ENCODE measurements around the gene PHACTR3.

PHACTR3 gene

DNA sequence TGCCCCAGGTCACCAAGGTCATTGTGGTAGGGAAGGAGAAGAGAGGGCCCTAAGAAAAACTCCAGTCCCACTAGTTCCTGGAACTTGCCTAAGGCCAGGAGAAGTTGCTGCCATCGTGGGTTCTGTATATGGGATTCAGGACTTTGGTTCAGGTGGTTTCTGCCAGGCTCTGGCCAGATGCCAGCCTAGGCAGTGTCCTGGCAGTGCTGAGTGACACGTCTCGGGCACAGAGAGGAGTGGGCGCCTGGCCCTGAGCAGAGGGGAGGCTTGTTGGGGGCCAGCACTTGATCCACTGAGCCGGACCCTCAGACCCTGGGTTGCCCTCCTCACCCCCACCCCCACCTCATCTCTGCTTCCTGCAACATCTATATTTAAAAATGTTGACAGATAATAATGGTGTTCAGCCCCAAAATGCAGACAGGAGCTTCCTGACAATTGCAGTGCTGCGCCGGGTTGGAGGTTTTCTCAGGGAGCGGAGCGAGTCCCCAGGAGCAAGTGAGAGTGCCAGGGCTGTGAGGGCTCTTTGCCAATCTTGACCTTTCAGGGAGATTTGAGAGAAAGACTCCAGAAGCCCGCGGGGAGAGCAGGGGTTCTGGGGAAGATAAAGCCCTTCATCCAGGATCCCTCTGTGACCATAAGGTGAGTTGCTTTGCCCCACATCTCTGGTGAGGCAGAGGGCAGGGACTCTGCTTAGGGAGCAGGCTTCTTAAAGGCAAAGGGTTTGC lies 71.9 kb downstream of the PHACTR3 start:
- no peak for DNase-seq

GRCh38 chr20:59676851-59677182 lies 72.5 kb downstream of the PHACTR3 start:
- no peak for DNase-seq

- DNase-seq, result no peak
Measured at GRCh38 chr20:59677586-59677985, 73.2 kb downstream of the PHACTR3 start.

GRCh38 chr20:59678288-59678687 lies 73.9 kb downstream of the PHACTR3 start:
- DNase-seq, result no peak

- no peak for DNase-seq
Measured at GRCh38 chr20:59678951-59679350, 74.6 kb downstream of the PHACTR3 start.

DNA sequence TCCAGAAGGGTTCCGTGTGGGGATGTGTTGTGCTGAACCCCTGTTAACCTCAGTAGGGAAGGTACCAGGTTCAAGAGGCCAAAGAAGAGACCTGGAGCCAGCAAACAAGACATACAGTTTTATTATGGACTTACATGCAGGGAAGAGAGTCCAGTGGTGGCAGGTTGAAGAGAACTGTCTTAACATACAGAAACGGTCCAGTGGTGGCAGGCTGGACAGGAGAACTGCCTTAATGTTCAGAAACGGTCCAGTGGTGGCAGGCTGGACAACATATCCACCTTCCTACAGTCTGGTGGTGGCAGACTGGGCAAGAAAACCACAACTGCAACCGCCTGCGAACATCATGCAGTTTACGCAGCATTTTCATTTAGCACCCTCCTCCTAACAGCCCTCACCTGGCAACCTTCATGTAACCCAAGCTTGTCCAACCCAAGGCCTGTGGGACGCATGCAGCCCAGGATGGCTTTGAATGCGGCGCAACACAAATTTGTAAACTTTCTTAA lies 75.9 kb downstream of the PHACTR3 start:
- no peak for DNase-seq

GRCh38 chr20:59680852-59681251 lies 76.5 kb downstream of the PHACTR3 start:
- no peak for DNase-seq

DNA sequence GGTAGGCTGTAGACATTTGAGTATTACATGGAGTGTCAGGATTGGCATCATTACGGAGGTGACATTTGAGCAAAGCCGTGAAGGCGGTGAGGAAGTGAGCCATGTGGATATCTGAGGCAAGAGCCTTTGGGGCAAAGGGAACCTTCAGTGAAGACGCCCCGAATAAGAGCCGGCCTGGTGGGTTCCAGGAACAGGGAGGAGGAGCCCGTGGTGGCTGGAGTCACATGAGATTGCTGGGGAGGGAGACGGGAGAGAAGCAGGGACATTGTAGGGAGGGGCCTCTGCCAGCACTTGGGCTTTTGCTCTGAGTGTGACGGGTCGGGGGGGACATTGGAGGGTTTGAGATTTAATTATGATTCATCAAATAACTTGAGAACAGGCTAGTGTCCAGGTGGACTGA lies 78.3 kb downstream of the PHACTR3 start:
- DNase-seq, result no peak

- DNase-seq, result no peak
Measured at GRCh38 chr20:59683181-59683580, 78.8 kb downstream of the PHACTR3 start.

DNA sequence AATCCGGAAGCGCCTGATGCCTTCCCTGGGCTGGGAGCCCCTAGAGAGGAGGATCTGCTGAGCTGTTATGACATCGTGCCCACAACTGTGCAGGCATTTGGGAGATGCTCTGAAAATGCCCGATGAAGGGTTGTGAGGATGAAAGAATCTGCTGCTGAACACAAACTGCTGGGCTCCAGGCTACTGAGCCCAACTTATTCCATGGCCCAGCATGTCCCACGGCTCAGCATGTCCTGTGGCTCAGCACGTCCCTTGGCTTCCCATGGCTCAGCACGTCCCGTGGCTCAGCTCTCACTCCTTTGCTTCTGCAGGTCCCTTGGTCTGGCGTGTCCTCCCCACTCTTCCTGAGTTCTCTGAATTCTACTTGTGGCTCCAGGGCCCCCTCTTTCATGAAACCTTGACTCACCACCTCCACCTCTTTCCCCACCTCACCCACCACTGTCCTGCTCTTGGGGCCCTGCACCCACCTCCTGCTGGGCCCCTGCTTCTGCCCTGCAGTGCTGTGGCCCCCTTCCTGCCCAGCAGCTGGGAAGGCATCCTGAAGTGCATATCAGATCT lies 80.4 kb downstream of the PHACTR3 start:
- DNase-seq, result no peak

- no peak for DNase-seq
Measured at GRCh38 chr20:59686404-59687346, 82.3 kb downstream of the PHACTR3 start.

DNA sequence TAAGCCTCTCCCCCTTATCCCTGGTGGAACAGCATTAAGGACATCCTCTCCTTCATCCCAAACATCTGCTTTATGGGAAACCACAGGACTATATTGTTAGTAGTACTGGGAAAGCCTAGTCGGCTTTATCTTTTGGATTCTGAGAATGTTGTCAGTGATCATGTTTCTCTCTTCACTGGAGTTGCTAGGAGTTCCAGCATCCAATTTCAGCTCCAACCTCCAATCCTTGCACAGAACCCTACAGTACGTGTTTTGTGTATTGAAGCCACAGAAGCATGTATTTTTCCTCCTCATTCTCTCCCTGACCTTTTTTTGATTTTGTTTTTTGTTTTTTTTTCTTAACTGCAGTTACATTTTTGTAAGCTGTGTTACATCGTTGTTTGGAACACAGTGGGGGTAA lies 84.0 kb downstream of the PHACTR3 start:
- no peak for DNase-seq

GRCh38 chr20:59688999-59689398 lies 84.7 kb downstream of the PHACTR3 start:
- DNase-seq, result no peak

GRCh38 chr20:59690101-59690500 lies 85.8 kb downstream of the PHACTR3 start:
- no peak for DNase-seq

DNA sequence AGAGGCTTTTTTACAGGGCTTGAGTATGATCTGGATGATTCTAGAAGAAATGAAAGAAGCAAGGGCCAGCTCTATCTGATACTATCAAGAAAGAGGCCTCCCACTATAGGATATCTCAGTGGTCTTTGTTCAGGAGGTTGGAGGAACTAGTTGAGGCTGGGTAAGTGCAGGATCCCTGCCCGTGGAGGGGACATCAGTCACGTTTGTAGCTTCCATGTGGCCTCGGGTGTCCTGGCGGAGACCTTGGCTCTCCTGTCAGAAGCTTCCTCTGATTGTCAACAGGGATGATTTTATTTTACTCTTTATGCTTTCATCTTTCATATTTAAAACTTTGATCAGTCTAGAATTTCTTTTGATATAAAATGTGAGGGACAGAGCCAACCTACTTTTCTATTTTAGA lies 86.6 kb downstream of the PHACTR3 start:
- no peak for DNase-seq

- DNase-seq, result no peak
Measured at GRCh38 chr20:59692139-59692538, 87.8 kb downstream of the PHACTR3 start.

- no peak for DNase-seq
Measured at GRCh38 chr20:59693587-59693986, 89.2 kb downstream of the PHACTR3 start.

DNA sequence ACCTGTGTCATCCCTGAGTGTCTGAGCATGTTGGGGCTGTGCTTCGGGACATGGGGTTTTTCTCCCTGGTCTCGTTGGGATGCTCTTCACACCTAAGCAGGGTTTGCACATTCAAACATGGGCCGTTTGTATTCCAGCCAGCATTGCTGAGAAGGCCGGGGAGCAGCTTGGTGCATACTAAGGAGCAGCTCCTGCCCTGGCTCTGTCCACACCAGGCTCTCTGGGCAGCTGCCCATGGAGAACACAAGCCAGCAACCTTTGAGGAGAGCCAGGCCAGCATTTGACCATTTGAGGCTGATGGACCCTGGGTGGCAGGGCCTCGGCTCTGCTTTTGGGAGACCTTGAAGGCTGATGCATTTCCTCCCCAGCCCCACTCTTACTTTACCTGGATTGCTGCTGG lies 92.1 kb downstream of the PHACTR3 start:
- DNase-seq, result no peak

DNA sequence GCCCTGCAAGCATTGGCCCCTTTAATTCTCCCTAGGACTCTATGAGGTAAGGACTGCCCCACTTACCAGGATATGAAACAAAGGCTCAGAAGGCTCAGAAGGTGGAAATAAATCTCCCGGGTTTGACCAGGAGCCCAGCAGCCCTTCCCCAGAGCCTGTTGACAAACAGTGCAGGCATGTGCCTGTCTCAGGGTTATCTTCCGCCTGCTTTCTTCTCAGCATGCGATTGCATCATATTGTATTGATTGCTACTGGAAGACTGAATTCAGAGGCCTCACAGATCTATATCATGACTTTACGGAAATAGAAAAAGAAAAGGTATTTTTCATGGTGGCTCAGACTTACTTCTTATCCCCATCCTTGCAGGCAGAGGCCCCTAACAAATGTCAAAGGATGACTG lies 92.7 kb downstream of the PHACTR3 start:
- no peak for DNase-seq

- no peak for DNase-seq
Measured at GRCh38 chr20:59698598-59698997, 94.3 kb downstream of the PHACTR3 start.

DNA sequence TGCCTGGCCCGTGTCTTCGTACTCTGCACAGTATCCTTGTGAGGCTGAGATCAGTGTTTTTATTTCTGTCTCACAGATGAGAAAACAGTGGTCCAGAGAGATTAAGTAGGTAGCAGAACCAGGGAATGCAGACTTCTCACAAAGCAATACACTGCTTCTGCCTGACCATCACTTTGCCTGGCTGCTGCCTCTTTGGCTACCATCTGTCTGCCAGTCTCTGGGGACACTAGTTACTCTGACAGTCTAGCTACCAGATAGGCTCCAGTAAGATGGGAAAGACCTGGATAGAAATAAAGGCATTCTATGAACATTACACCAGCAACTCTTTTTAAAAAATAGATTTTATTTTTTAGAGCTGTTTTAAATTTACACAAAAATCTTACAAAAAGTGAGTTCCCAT lies 96.9 kb downstream of the PHACTR3 start:
- DNase-seq, result no peak

DNA sequence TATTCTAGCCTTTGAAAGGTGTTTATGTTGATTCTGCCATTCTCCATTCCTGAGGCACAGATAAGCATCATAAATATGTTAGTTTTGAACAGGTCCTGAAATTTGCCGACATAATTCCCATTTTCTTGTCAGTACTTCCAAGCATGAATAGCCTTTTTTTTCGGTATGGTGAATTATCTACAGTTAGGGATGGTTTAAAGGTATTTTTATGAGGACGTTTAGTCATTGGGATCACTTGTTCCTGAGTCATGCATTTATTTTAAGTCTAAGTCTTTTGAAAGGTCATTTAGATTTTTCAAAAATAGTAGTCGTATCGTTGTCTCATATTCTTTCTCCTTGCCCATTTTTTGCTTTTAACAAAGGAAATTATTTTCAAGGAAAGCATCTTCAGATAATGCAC lies 98.7 kb downstream of the PHACTR3 start:
- DNase-seq, result no peak

DNA sequence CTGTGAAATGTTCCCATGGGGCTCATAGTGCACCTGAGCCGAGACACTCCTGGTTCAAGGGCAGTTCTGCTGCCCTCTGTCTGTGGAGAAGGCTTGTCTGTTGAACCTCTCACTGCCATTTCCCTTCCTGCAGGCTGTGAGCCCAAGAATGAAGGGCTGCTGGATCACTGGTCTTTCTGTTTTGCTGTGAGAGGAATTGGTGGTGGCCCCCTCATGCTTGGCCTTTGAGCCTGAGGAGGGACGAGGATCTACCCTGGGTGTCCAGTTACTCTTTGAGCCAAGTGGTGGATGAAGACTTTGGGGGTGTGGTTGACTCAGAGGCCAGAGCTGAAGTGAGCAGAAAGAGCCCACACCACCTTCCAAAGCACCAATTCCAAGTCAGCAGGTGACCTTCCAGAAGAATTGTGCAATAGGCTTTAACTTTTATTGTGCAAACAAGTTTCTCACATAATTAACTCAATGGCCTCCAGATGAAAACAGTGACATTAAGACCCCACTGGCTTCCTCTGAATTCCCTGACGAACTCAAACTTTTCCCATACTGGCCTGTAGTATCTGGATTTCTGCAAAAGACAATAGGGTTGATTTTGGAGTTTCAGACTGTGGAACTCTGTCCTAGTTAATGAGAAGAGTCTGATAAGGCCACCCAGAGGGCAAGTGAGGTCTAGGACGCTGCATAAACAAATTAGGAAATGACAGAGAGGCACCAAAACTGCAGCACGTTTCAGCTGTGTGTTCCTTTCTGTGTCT lies 101.5 kb downstream of the PHACTR3 start:
- no peak for DNase-seq

All from NCI-H146 (cell line).